ENCODE measurements around the gene HYDIN. TPM values are rescaled to one million over a fixed set of nuclear protein-coding genes. Genes with fewer than 3 reads are reported as not detected.

HYDIN gene
- total RNA-seq, 1 experiment from 2014 or later = not detected

GRCh38 chr16:71242601-71243000 lies 12.1 kb upstream of the HYDIN start:
- Histone ChIP-seq H3K36me3 (ENCODE audit: control insufficient read depth in 1 of 2, insufficient read depth in 2 of 2, low read length in 2 of 2) (no peaks in the 10 kb centered on the region), H3K27ac (ENCODE audit: low read depth, low read length) (no peak overlapping the region), H4K20me1 (ENCODE audit: insufficient read depth) (no peaks in the 10 kb centered on the region), H3K4me2 (ENCODE audit: low read length) (no peak overlapping the region), H3K9ac (ENCODE audit: low read length) (no peak overlapping the region), H3K79me2 (ENCODE audit: insufficient read depth, low read length) (no peaks in the 10 kb centered on the region), H3K9me3 (ENCODE audit: control insufficient read depth in 1 of 2, insufficient read depth in 1 of 2, low read depth in 1 of 2, low read length in 2 of 2) (no peaks in the 10 kb centered on the region), H3K4me3 (replicated peaks in 1 of 2; ENCODE audit: low read depth in 1 of 2, low read length in 2 of 2) (no peak overlapping the region), H2AFZ (ENCODE audit: low read depth, low read length, poor library complexity, severe bottlenecking) (no peak overlapping the region), H3K27me3 (ENCODE audit: insufficient read depth, low read length) (no peaks in the 10 kb centered on the region), H3K4me1 (ENCODE audit: control insufficient read depth in 1 of 2, insufficient read depth in 2 of 2, low read length in 2 of 2) (no peaks in the 10 kb centered on the region), H3K9me2 (ENCODE audit: insufficient read depth) (no peaks in the 10 kb centered on the region)
- ChIA-PET CTCF (no interaction called here), RAD21 (ENCODE audit: low non-redundant PET in 1 of 2, low total read pairs in 2 of 2, uncharacterized antibody in 2 of 2, unreplicated experiment in 2 of 2) (no interaction called here), POLR2A (no interaction called here)
- TF ChIP-seq ZFX (IDR thresholded peaks at IDR 0.05) (no peak), JUND (IDR thresholded peaks at IDR 0.05) (no peak), SRF (IDR thresholded peaks at IDR 0.05; ENCODE audit: low read depth) (no peak), CBX3 (IDR thresholded peaks at IDR 0.05; ENCODE audit: low read depth) (no peak), ZNF274 (IDR thresholded peaks at IDR 0.05; ENCODE audit: low read depth, low read length) (no peak), SIN3A (IDR thresholded peaks at IDR 0.05; ENCODE audit: low read depth) (no peak), FOSL1 (IDR thresholded peaks at IDR 0.05; ENCODE audit: low read depth) (no peak), POLR2A (IDR thresholded peaks at IDR 0.05; ENCODE audit: borderline replicate concordance, extremely low read depth, insufficient read depth, insufficient read length) (no peak), TCF7L2 (IDR thresholded peaks at IDR 0.05; ENCODE audit: borderline replicate concordance, extremely low read depth, insufficient read depth, insufficient read length) (no peak), CEBPB (IDR thresholded peaks at IDR 0.05; ENCODE audit: low read depth) (no peak), CTCF (IDR thresholded peaks at IDR 0.05 in 2 of 3, conservative IDR thresholded peaks at IDR 0.05 in 1 of 3; ENCODE audit: borderline replicate concordance in 1 of 3, insufficient read depth in 1 of 3, low read depth in 2 of 3, low read length in 2 of 3) (no peak), POLR2AphosphoS5 (IDR thresholded peaks at IDR 0.05; ENCODE audit: low read depth, low read length) (no peak), SP1 (IDR thresholded peaks at IDR 0.05; ENCODE audit: low read depth) (no peak), ELF1 (IDR thresholded peaks at IDR 0.05; ENCODE audit: borderline replicate concordance, low read depth) (no peak), YY1 (IDR thresholded peaks at IDR 0.05; ENCODE audit: extremely low read depth, insufficient replicate concordance, low read depth, low read length) (no peak), RAD21 (IDR thresholded peaks at IDR 0.05; ENCODE audit: low read depth) (no peak), EGR1 (IDR thresholded peaks at IDR 0.05; ENCODE audit: low read depth) (no peak)
- TF ChIP-seq, protein P1, sequence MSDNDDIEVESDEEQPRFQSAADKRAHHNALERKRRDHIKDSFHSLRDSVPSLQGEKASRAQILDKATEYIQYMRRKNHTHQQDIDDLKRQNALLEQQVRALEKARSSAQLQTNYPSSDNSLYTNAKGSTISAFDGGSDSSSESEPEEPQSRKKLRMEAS (IDR thresholded peaks at IDR 0.05) = no peak
- TF ChIP-seq, protein P2, sequence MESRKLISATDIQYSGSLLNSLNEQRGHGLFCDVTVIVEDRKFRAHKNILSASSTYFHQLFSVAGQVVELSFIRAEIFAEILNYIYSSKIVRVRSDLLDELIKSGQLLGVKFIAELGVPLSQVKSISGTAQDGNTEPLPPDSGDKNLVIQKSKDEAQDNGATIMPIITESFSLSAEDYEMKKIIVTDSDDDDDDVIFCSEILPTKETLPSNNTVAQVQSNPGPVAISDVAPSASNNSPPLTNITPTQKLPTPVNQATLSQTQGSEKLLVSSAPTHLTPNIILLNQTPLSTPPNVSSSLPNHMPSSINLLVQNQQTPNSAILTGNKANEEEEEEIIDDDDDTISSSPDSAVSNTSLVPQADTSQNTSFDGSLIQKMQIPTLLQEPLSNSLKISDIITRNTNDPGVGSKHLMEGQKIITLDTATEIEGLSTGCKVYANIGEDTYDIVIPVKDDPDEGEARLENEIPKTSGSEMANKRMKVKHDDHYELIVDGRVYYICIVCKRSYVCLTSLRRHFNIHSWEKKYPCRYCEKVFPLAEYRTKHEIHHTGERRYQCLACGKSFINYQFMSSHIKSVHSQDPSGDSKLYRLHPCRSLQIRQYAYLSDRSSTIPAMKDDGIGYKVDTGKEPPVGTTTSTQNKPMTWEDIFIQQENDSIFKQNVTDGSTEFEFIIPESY (IDR thresholded peaks at IDR 0.05; ENCODE audit: extremely low read depth, insufficient replicate concordance, low read length) = no peak
- intact Hi-C loops (cut with micrococcal nuclease) = no loop called here
- no TSS peak for BruUV-seq (replicated peaks)
- ATAC-seq = no peak
- no peak for DNase-seq (ENCODE audit: low read depth, low spot score)
